GM19025 (cell line): Measurements from ENCODE around the gene SPEF1.

ENCODE experiments used
- ATAC-seq: cut with Tn5 transposase; IDR thresholded peaks from one replicate; pipeline ENCODE4 v1.9.1; 2021; ENCODE audit warnings: mild to moderate bottlenecking, low read depth, moderate library complexity; ENCODE audit not compliant: unreplicated experiment

SPEF1 gene

DNA sequence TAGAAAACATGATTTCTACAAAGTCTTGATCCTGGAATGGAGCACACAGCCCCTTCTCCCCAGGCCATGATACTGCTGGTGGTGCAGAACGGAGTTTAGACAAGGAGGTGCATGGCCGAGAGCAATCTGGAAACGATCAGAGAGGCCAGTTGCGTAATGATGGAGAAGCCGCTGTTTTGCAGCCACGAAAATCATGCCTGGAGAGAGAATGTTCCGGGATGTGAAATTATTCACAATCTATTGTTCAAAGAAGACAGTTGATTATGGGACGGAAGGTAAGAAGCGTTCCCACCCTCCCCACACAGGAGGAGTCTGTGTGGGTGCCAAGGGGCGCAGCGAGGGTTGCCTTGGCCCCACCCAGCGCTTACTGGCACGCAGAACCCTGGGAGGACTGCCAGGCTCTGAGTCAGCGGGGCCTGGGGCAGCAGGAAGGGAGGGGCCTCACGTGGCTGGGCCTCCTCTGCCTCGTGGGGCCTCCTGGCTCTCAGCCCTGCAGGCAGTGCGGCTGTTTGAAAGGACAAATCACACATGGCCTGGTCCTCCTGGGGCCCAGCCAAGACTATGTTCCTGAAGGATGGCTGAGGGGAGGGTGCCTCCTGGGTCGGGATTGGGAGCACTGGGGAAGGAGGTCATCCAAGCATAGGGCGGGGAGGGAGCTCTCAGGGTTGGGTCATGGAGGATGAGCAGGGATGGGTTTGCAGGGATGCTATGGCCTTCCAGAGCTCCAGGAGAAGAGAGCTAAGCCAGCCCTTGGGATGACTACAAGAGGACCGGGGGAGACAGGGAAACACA lies 30.4 kb upstream of the SPEF1 start:
- ATAC-seq = no peak

- no peak for ATAC-seq
These were observed 27.3 kb upstream of the SPEF1 start for GRCh38 chr20:3808544-3808943.

GRCh38 chr20:3804781-3805180 lies 23.5 kb upstream of the SPEF1 start:
- no peak for ATAC-seq

DNA sequence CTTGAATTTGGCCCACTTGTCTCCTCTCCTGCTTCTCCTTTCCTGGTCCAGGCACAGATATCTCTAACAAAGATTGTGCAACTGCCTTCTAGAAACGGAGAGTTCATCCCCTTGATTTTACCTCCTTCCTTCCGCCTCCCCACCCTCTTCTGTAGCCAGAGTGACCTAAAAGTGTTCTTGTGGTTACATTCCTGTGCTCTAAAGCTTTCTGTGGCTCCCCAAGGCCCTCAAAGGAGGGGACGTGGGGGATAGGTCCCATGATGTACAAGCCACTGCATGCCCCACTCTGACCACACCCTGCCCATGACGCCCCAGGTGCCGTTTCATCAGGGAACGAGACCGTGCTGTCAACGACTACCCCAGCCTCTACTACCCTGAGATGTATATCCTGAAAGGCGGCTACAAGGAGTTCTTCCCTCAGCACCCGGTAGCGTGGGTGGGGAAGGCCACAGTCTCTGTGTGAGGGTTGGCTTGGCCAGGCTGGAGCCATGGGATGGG lies 23.1 kb upstream of the SPEF1 start:
- no peak for ATAC-seq

- no peak for ATAC-seq
These were observed 22.6 kb upstream of the SPEF1 start for GRCh38 chr20:3803854-3804253.

DNA sequence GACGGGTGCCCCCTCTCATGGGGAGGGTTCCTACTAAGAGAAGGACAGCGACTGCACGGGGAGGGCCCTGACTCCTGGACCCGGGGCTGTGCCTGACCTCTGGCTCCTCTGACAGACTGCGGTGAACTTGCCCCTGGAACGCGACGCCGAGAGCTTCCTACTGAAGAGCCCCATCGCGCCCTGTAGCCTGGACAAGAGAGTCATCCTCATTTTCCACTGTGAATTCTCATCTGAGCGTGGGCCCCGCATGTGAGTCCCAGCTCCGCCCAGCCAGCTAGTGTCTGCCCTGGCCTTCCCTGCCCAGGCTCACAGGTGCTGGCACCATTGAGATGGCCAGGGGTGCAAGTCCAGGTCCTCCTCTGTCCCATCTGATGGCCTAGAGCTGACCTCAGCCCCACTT lies 22.0 kb upstream of the SPEF1 start:
- ATAC-seq = no peak

DNA sequence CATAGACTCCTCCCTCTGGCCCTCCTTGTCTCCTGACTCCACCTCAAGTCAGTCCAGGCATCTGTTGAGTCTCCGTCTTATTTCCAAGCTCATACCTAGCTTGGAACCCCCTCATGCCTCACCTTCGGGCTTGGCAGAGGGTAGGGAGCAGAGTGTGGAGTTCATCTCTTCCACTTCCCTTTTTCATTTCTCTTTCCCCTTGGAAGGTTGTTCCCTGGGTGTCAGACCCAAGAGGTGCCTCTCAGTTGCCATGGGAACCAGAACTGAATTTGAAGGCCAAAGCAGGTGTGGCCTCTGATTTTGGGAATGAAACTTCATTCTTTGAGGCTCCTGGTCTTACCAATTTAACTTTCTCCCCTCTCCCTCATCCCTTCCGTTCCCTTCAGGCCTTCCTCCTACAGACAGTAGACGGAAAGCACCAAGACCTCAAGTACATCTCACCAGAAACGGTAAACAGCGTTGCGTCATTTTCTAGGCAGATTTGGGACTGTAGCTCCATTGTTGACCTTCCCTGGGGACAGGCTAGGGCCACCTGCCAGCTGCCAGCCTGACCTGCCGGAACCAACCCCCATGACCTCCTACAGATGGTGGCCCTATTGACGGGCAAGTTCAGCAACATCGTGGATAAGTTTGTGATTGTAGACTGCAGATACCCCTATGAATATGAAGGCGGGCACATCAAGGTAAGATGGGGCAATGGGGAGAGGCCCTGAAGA lies 21.4 kb upstream of the SPEF1 start:
- ATAC-seq = no peak

GRCh38 chr20:3801846-3802245 lies 20.6 kb upstream of the SPEF1 start:
- ATAC-seq = no peak

DNA sequence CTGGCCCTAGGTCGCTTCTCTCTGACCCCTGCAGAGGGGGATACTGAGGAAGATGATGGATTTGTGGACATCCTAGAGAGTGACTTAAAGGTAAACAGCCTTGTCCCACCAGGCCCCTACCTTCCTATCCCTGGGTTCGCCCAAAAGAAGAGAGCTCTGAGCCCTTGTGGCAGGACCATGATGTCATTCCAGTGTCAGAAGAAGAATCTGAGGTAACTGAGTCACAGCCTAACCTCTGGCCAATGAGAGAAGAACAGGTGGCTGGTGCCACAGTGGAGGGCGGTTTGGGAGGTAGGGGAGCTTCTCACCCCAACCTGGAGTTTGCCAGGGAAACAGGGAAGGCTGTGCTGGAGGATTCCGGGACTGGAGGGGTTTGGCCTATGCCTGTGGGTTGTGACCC lies 20.1 kb upstream of the SPEF1 start:
- no peak for ATAC-seq

GRCh38 chr20:3800878-3801260 lies 19.6 kb upstream of the SPEF1 start:
- ATAC-seq = no peak

DNA sequence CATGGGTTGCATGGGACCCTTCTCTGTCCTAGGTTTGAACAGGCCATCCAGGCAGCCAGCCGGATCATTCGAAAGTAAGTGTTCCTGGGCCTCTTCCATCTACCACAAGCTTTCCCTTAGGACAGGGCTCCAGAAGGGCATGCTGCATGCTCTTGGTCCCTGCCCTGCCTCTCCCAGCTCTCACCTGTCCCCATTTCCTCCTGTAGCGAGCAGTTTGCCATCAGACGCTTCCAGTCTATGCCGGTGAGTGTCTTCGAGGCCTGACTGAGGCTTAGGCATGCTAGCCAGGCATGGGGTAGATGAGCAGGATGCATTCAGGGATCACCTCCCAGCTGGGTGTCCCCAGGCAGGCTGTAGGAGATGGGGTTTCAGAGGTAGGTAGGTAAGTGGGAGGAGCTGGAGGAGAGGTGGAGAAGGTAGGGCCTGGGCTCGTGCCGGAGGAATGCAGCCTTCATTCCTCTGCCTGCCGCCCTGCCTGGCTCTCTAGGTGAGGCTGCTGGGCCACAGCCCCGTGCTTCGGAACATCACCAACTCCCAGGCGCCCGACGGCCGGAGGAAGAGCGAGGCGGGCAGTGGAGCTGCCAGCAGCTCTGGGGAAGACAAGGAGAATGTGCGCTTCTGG lies 19.1 kb upstream of the SPEF1 start:
- ATAC-seq = no peak

GRCh38 chr20:3798908-3799248 lies 17.6 kb upstream of the SPEF1 start:
- no peak for ATAC-seq

DNA sequence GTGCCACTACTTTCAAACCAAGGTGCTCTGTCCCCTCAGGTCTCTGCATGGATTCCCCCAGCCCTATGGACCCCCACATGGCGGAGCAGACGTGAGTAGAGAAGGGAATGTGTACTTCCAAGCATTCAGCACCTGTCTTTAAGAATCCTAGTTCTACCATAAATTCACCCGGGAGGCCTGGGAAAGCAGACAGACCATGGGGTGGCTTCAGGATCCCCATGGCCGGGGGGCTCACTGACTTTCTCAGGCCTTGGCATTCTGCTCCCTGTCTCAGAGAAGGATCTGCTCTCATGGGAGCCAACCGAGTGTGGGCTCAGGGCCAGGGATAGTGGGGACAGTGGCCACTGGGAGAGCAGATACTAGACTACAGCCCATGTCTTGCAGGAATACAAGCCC lies 17.1 kb upstream of the SPEF1 start:
- ATAC-seq = no peak

- ATAC-seq = no peak
These were observed 16.5 kb upstream of the SPEF1 start for GRCh38 chr20:3797592-3798372.

- no peak for ATAC-seq
These were observed 15.9 kb upstream of the SPEF1 start for GRCh38 chr20:3797226-3797545.

DNA sequence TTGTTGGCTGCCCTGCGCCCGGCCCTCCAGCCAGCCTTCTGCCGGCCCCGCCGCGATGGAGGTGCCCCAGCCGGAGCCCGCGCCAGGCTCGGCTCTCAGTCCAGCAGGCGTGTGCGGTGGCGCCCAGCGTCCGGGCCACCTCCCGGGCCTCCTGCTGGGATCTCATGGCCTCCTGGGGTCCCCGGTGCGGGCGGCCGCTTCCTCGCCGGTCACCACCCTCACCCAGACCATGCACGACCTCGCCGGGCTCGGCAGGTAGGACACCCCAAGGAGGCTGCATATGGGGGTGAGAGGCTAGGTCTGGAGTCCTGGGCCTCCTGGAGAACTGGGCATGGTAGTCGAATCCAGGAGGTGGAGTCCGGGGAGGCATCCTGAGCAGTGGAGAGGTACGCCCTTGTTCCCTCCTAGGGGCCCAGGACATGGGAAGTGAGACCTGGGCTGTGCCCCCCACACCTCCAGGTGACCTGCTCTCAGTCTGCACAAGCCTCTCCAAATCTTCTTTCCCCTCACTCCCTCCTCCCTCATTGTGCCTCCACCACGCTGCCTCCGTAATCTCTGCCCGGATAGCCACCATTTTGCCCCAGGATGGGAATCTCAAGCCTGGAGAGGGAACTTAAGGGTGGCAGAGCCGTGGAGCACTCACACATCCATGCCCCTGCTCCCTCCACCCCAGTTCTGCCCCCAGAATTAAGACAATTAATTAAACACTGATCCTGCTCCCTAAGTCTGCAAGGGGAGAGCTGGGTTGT lies 15.4 kb upstream of the SPEF1 start:
- ATAC-seq = no peak

GRCh38 chr20:3795511-3796468 lies 14.5 kb upstream of the SPEF1 start, which contains the start of gene CDC25B:
CDC25B (plus strand) TSS chr20:3796310; CDS start chr20:3796532, 222 bp downstream.
- peak; percentile 55 for ATAC-seq

DNA sequence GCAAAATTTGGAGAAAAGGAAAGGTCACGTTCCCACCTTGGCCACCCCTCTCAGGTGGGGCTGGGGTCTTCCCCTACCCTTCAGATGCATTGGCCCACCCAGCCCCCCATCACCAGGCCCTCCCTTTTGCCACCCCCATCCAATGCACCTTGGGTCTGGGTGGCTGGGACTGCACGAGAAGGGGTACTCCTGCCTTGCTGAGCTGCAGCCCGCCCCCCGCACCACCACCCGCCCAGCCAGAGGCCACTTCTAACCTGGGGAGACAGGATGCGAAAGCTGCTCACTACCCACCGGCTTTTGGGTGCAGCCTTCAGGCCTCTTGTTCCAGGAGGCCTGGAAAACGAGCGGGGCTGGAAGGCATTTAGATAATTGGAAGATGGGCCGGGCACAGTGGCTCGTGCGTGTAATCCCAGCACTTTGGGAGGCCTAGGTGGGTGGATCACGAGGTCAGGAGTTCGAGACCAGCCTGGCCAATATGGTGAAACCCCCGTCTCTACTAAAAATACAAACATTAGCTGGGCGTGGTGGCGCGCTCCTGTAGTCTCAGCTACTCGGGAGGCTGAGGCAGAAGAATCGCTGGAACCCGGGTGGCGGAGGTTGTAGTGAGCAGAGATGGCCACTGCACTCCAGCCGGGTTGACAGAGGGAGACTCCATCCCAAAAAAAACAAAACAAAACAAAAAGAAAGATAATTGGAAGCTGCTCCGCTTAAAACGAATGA lies 13.6 kb upstream of the SPEF1 start:
- ATAC-seq = no peak
